HL-60/S4 (cell line): ENCODE data around the gene LHX3.

Experiments used
- in situ Hi-C: fragments of 300-500 bp; cut with MboI; formaldehyde crosslinking; loops from 2 replicates; pipeline ENCODE4 v1.14.3; 2022; ENCODE audit warnings: low sequenced_read_pairs

Gene LHX3

DNA sequence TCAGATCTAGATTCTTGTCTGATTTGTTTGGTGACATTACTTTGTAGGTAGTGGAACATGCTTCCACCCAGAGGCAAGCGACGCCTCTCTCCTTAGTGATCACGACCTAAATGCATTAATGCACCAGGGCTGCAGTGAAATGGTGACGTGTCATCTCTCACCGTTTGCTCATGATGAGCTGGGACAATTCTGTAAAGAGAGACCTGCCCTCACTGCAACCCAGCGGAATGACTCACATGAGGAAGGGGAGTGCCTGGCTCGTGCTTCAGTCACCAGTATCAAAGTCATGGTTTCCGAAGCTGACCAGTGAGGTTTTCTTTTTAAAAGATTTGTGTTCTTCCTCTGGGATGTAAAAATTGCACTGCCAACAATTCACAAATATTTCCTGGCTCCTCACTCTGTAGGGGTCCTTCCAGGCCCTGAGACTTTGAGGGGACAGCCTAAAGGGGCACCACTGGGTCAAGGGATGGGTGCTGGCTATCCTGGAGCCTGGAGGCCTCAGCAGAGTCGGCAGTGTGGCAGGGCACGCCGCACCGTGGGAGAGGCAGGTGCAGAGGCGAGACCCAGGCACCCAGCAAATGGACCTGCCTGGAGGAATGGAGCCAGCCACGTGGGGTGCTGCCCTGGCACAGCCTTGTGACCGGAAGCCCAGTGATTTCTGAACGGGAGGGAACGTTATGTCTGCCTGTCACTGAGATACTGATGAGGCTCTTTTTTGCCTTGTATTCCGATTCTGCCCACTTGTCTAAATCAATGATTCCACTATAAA lies 23.4 kb upstream of the LHX3 start:
- in situ Hi-C loops = no loop called here

DNA sequence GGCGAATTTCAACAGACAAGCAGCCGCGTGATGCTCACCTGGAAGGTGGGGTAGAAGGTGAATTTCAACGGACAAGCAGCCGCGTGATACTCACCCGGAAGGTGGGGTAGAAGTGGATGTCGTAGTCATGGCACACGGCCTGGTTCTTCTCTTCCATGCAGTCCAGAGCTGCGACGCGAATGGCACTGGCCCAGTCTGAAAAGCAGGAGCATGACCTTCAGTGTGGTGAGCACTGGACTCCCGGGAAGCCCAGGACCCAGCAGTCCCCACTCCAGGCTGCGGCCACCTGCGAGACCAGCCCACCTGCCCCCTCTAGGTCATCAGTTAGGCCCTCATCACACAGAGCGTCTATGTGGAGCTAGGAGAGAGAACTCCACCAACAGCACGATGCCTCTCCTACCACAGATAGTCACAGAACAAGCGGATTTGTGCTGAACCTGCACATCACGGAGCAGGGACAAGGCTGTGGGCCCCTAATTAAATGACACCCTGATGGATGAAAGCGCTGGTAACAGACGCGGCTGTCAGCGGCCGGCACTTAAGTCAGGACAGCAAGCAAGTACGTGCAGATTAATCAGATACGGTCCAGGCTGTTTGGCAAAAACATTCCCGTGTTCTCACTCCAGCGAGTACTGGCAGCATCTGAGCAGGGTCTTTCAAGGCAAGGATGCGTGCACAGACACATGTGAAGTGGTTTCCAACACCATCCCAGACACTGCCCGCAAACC lies 21.9 kb upstream of the LHX3 start:
- in situ Hi-C loops = no loop called here

DNA sequence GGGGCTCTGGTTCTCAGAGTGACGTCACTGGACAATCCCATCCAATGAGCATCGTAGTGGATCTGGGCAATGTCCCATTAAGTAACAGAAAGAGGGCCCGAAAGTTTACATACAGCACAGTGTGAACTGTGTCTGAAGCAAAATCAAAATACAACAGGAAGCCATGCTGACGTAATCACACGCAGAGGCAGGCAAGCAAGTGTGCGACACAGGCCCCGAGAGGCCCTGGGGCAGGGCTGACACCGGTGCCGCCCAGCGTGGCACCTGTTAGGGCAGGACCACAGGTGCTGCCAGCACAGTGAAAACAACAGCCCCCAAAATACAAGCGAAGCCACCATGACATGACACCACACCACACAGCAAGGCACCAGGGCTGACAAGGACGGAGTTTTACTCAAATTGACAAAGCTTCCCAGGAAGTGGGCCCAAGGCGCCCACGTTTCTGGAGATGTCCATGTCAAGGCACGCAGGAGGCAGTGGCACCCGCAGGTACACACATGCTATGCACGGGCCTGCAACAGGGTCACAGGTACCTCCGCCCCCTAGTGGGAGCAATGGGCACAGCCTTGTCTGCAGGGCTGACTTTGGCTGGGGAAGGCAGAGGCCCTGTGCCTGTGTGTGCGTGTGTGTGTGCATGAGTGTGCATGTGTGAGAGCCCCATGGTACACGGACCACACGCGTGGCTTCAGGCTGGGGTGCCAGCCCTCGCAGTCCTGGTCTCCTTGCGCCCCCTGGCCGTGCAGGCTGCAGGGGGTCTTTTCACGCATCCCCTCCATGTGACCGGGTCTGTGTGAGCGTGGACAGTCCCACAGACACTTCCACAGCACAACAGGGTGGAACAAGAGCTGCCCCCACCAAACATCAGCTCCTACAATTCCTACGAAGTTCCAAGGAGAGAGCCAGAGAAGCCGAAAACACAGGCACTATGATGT lies 21.1 kb upstream of the LHX3 start:
- in situ Hi-C loops = no loop called here

- in situ Hi-C loops = no loop called here
Measured at GRCh38 chr9:136225366-136225747, 20.4 kb upstream of the LHX3 start.

- in situ Hi-C loops = no loop called here
Measured at GRCh38 chr9:136223871-136224640, 19.1 kb upstream of the LHX3 start.

DNA sequence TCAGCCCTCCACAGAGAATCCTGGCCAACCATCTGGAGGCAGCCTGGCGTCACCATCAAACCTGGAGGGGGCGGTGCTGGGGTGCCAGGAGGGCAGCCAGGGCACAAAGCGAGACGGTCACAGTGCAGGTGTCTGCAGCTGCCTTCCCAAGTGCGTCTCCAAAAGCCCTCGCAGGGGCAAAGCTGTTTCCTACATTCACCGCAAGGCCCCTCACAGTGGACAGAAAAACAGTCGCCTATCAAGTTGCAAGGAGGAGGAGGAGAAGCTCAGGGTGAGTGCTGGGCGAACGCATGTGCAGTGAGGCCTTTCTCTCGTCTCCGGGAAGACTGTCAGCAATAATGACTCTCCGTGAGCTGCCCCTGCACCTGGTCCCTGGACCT lies 18.0 kb upstream of the LHX3 start:
- in situ Hi-C loops = no loop called here

- in situ Hi-C loops = no loop called here
Measured at GRCh38 chr9:136222166-136222905, 17.4 kb upstream of the LHX3 start.

DNA sequence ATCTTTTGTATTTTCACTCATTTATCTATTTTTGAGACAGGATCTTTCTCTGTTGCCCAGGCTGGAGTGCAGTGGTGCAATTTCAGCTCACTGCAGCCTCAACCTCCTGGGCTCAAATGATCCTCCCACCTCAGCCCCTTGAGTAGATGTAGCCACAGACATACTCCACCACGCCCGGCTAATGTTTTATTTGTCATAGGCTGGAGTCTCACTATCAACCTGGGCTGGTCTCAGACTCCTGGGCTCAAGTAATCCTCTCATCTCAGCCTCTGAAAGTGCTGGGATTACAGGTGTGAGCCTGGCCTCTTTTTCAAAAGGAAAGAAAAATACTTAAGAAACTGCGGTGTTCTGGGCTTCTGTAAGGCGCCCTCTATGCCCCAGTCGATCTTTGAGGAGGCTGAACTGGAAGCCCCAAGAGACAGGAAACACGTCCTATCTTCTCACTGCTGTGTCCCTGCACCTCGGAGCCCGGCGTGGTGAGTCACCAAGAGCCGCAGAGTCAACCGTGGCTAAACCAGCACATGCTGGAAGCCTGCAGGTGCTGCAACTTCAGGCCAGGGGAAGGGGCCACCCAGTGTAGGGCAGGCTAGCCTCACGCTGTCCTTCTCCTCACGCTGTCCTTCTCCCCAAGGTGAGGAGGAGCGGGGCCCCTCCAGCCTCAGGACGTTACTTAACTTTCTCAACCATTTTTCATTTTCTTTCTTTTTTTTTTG lies 15.2 kb upstream of the LHX3 start:
- in situ Hi-C loops = no loop called here

DNA sequence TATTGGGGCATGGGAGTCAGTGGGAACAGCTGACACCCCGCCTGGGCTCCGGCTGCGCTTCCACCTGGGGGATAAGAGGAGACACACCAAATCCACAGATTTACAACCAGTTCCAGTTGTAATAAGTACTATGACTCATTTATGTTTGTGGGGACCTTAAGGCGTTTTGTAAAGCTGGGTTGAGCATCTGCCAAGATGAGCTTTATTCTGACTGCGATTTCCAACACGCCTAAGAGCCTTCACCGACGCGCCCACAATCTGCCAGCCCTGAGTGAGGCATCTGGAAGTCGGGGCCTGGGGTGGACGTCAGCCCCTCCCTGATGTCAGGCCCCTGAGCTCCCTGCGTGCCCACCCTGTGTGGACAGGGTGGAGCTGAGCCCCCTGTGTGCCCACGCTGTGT lies 14.3 kb upstream of the LHX3 start:
- in situ Hi-C loops = no loop called here

GRCh38 chr9:136218673-136219072 lies 13.7 kb upstream of the LHX3 start:
- in situ Hi-C loops = no loop called here

- in situ Hi-C loops = no loop called here
Measured at GRCh38 chr9:136218271-136218670, 13.3 kb upstream of the LHX3 start.

GRCh38 chr9:136216541-136217244 lies 11.8 kb upstream of the LHX3 start:
- in situ Hi-C loops = no loop called here

DNA sequence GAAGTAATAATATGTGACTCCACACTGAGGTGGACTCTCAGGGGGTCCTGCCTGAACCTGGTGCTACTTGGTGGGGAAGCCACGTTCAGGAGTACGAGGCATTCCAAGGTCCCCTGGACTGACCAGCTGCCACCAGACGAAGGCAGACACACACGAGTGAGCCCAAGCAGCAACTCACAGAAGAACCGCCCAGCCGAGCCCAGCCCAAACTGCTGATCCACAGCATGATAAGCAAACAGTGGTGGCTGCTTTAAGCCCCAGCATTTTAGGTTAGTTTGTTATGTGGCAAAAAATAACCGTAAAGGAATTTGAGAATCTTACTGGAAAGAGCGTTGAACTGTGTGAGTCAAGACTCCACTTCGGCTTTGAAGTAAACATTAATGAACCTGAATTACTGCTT lies 8.8 kb upstream of the LHX3 start:
- in situ Hi-C loops = no loop called here

GRCh38 chr9:136212345-136212950 lies 7.5 kb upstream of the LHX3 start:
- in situ Hi-C loops = no loop called here

DNA sequence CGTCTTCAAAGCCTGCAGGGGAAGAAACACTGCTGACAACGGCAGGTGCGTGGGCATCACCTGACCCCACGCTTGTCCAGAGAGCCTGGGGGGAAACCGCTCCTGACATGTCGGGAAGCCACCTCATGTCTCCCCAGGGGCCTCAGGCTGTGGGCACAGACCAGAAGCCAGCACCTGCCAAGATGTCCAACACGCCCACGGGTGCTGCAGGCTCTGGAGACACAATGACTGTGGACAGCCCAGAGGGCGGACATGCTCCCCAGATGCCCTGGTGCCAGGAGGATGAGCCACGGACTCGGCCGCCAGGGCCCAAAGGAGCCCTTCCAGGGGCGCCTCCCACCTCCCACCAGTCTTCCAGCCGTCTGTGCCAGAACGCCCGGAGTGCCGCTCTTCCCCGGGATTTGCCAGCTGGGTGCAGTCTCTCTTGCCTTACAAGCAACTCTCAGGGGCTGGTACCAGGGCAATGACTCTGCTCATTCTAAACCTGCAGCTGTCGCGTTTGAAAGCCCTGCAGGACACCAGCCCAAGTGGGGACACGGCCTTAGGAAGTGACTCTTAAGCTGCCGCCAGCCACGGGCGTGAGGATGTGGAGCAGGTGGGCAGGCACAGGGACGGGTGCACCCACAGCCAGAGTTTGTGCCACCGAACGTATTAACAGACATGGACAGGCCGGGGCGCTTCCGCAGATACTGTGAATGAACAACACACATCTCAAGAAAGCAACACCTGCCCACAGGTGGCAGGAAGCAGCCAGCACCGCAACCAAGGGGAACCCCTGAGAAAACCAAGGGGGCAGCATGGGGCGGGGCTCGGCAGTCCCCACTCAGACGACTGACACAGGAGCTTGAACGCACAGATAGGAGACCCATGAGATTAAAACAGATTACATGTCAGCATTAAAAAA lies 6.8 kb upstream of the LHX3 start:
- in situ Hi-C loops = no loop called here

DNA sequence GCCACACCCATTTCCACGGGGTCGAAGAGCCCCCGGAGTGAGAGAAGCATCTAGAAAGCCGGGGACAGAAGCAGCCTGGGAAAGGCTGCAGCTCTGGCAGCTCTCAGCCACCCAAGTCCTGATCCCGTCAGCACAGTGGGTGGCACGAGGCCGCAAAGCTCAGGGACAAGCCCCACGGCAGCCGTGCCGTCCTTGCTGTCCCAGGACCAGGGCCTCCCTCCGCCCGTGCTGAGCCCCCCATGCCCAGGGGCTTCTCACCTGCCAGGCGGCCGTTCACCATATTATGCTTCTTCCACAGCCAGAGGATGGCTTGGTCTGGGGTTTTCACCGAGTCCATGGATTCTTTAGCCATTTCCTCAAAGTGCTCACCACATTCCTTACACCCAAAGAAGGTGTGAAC lies 6.1 kb upstream of the LHX3 start:
- in situ Hi-C loops = no loop called here

DNA sequence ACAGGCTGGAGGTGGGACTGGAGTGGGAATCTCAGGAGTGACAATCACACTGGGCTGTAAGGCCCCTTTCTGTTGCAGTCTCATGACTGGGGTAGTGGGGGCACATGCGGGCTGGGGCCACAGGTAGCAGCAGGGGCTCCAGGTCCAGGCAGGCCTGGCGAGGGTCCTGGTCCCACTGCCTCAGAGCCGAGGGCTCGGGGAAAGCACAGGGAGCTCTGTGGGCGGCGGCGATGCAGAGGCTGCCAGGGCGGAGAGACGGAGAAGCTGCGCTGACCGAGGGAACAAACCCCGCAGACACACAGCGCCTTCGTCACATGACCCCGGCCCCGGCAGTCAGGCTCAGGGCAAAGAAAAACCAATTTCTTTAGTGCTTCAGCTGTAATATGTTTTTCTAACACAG lies 5.3 kb upstream of the LHX3 start:
- in situ Hi-C loops = no loop called here
